ENCODE results near the gene LRRC56. TPM values are rescaled to one million over a fixed set of nuclear protein-coding genes. Genes with fewer than 3 reads are reported as not detected.

Gene LRRC56
- total RNA-seq, 2 donors from 2014 or later: 5.7 to 5.8 TPM

DNA sequence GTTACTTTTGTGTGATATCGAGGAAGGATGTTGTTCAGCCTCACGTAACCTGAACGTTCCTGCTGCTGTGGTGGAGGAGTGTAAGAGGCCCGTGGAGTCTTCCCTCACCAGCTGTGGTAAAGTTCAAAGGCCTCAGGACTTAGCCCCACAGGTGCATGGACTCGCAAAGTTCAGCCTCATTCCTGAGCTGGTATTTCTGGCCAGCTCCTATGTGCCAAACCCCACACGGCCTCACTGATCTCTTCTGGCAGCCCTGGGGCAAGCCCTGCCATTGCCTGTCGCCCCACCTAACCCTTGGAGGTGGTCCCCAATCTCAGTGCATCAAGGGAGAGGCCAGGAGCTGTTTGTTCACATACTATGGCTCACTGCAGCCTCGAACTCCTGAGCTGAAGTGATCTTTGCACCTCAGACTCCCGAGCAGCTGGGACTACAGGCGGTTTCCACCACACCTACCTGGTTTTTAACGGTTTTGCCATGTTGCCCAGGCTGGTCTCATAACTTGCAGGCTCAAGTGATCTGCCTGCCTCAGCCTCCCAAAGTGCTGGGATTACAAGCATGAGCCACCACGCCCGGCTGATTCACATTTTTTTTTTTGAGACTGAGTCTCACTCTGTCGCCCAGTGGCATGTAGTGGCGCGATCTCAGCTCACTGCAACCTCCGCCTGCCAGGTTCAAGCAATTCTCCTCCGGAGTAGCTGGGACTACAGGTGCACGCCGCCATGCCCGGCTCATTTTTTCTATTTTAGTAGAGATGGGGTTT is 41.1 kb downstream of the LRRC56 start:
- Mint-ChIP-seq H3K4me3 (peak overlapping the region; percentile 84), H3K4me1 (peaks cover 44% of the 10 kb centered on the region), H3K27ac (peak overlapping the region; percentile 75), H3K27me3 (no peaks in the 10 kb centered on the region), H3K36me3 (ENCODE audit: low read depth) (no peaks in the 10 kb centered on the region)
- no peaks in the 10 kb centered on the region for H3K9me3 ChIP-seq (ENCODE audit: control insufficient read depth, low read length, poor library complexity, severe bottlenecking)
- DNase-seq: no peak
- no peak for ATAC-seq

DNA sequence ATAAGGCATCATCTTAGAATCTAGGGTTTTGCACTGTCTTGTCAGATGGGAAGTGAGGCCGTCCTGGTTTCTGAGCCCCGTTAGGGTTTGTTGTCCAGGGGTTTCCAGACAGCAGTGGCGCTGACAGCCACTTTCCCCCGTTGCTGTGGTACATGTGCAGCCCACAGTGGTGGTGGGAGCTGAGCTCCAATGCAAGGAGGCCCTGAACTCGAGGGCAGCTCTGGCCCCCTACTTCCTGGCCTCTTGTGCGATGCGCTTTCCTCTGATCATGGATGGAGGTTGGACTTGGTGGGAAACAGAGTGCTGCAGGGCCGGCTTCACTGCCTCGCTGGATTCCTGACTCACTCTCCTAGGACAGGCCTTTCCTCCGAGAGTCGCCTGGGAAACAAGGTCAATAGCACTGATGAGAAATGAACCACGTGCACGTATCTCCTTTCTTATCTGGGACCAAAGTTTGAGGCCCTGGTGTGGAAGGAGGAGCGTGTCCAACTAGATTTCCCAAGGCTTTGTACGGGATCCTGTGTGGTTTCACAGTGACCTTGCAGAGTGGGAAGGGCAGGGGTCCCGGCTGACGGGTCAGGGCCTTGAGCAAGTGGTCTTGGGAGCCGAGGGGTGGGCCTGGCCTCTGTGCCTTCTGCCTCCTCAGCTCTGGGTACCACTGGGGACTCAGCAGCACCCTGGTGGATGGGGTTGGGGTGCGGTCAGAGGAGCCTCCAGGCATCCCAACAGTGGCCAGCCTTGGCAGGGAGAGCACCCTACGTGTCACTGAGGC is 42.7 kb downstream of the LRRC56 start:
- Mint-ChIP-seq H3K4me1 (peaks cover 37% of the 10 kb centered on the region), H3K27ac (no peak overlapping the region), H3K4me3 (peak overlapping the region; percentile 33), H3K36me3 (ENCODE audit: low read depth) (no peaks in the 10 kb centered on the region), H3K27me3 (no peaks in the 10 kb centered on the region)
- DNase-seq (no peak), ATAC-seq (no peak)
- no peaks in the 10 kb centered on the region for H3K9me3 ChIP-seq (ENCODE audit: control insufficient read depth, low read length, poor library complexity, severe bottlenecking)

GRCh38 chr11:581342-581741 is 44.0 kb downstream of the LRRC56 start:
- Mint-ChIP-seq H3K27ac (no peak overlapping the region), H3K27me3 (no peaks in the 10 kb centered on the region), H3K4me1 (peaks cover 36% of the 10 kb centered on the region), H3K4me3 (no peak overlapping the region), H3K36me3 (ENCODE audit: low read depth) (no peaks in the 10 kb centered on the region)
- no peak for DNase-seq
- no peaks in the 10 kb centered on the region for H3K9me3 ChIP-seq (ENCODE audit: control insufficient read depth, low read length, poor library complexity, severe bottlenecking)
- ATAC-seq: no peak

DNA sequence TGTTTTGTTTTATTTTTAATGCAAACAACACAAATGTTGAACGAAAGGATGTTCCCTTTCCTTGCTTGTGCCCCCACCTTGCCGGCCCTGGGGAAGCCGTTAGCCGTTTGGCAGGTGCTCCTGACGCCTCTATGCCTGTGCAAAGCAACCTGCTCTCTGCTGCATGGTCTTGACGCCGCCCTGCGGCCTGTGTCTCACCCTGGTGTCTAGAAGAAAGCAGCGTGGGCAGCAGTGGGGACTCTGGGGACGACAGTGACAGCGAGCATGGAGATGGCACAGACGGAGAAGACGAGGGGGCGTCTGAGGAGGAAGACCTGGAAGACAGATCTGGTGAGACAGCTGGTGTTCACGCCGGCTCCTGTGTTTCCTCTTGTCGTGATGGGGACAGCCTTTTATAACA is 44.4 kb downstream of the LRRC56 start:
- Mint-ChIP-seq H3K27ac (peak overlapping the region; percentile 41), H3K27me3 (no peaks in the 10 kb centered on the region), H3K4me3 (no peak overlapping the region), H3K4me1 (peaks cover 39% of the 10 kb centered on the region), H3K36me3 (ENCODE audit: low read depth) (no peaks in the 10 kb centered on the region)
- H3K9me3 ChIP-seq (ENCODE audit: control insufficient read depth, low read length, poor library complexity, severe bottlenecking): no peaks in the 10 kb centered on the region
- ATAC-seq: no peak
- DNase-seq: no peak

DNA sequence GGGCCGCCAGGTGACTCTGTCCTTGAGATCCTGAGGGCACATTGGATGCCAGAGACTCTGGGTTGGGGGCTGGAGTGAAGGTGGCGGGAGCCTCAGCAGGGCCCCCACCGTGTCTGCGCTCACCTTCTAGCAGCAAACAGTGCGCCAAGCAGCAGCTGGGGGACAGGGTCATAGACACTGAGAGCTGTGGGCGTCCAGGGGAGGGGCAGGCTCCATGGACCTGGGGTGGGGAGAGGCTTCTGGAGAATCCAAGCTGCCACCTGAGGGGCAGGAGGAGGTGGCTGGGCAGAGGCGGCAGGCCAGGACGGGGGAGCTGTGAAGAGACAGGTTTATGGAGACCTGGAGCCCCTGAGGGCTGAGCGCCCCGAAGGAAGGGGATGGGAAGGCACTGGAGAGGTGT is 47.0 kb downstream of the LRRC56 start:
- Mint-ChIP-seq H3K36me3 (ENCODE audit: low read depth) (no peaks in the 10 kb centered on the region), H3K27ac (no peak overlapping the region), H3K27me3 (no peaks in the 10 kb centered on the region), H3K4me1 (peaks cover 35% of the 10 kb centered on the region), H3K4me3 (no peak overlapping the region)
- DNase-seq: no peak
- H3K9me3 ChIP-seq (ENCODE audit: control insufficient read depth, low read length, poor library complexity, severe bottlenecking): no peaks in the 10 kb centered on the region
- ATAC-seq: no peak

DNA sequence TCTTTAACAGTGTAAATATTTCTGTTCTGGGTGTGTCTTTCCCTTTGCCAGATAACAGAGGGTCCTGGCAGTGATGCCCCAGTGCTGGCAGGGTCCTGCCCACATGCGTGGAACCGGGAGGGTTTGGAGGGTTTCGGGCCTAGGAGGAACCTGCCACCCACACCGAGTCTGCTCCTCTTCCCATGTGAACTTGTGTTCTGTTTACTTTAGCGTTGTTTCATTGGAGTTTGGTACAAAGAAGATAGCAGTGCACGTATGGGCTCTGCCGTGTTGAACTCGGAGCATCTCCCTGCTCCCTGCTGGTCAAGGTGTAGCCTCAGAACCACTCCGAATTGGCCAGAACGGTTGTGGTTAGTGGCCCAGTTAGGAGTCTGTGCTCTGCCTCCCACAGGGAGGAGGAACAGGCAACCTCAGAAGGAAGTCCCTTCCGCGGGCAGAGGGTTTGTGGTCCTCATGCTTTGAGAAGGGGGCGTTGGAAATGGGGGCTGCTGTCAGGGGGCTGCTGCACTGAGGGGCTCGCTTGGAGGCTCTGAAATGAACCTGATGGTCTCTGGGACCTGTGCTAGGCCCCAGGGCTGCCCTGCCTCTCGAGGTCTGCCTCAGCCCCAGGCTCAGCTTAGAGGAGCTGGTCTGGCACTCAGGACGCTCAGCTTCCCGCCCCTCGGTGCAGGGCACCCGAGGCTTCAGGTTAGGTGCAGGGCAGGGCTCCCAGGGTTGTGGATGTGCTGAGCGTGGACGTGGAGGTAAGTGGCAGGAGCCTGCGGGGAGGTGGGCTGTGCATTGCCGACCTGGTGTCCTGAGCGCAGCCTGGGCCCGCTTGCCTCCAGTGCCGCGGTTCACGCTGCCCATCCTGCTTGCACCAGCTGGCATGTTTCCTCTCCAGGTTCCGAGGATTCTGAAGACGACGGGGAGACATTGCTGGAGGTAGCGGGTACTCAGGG is 49.3 kb downstream of the LRRC56 start:
- Mint-ChIP-seq H3K4me1 (peaks cover 22% of the 10 kb centered on the region), H3K27me3 (no peaks in the 10 kb centered on the region), H3K36me3 (ENCODE audit: low read depth) (peaks cover 2% of the 10 kb centered on the region), H3K27ac (peak overlapping the region; percentile 94), H3K4me3 (no peak overlapping the region)
- DNase-seq: no peak
- no peaks in the 10 kb centered on the region for H3K9me3 ChIP-seq (ENCODE audit: control insufficient read depth, low read length, poor library complexity, severe bottlenecking)
- ATAC-seq: no peak

DNA sequence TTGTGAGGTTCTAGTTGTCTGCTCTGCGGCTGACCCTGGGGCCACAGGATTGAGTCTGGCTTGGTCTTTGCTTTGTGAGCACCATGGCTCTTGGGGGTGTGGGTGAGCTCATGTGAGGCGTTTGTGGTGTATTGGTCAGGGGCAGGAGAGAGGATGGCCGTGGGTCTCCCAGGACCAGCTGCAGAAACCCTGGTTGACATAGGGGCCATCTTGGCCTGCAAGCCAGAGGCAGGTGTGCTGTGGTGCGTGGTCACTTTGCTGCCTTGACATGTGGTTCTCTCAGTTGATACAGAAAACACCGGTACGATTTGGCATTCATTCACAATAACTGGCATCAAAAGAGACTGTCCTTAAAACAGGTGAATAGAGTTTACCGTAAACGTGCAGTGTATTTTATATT is 50.2 kb downstream of the LRRC56 start:
- peak overlapping the region; percentile 49 for H3K4me3 Mint-ChIP-seq
- H3K27me3 Mint-ChIP-seq: no peaks in the 10 kb centered on the region
- H3K9me3 ChIP-seq (ENCODE audit: control insufficient read depth, low read length, poor library complexity, severe bottlenecking): no peaks in the 10 kb centered on the region
- DNase-seq (no peak), ATAC-seq (peak; percentile 9)
- H3K36me3 Mint-ChIP-seq (ENCODE audit: low read depth): peaks cover 5% of the 10 kb centered on the region
- peaks cover 21% of the 10 kb centered on the region for H3K4me1 Mint-ChIP-seq
- peak overlapping the region; percentile 94 for H3K27ac Mint-ChIP-seq

- Mint-ChIP-seq H3K27me3 (no peaks in the 10 kb centered on the region), H3K27ac (peak overlapping the region; percentile 94), H3K4me3 (peak overlapping the region; percentile 49), H3K4me1 (peaks cover 21% of the 10 kb centered on the region), H3K36me3 (ENCODE audit: low read depth) (peaks cover 5% of the 10 kb centered on the region)
- ATAC-seq (peak; percentile 91), DNase-seq (peak in 1 of 3 donors; percentile 57)
- H3K9me3 ChIP-seq (ENCODE audit: control insufficient read depth, low read length, poor library complexity, severe bottlenecking): no peaks in the 10 kb centered on the region
These were observed 50.7 kb downstream of the LRRC56 start for GRCh38 chr11:587978-588380.

- Mint-ChIP-seq H3K27me3 (no peaks in the 10 kb centered on the region), H3K4me1 (peaks cover 20% of the 10 kb centered on the region), H3K36me3 (ENCODE audit: low read depth) (peaks cover 7% of the 10 kb centered on the region), H3K27ac (no peak overlapping the region), H3K4me3 (no peak overlapping the region)
- DNase-seq: no peak
- no peaks in the 10 kb centered on the region for H3K9me3 ChIP-seq (ENCODE audit: control insufficient read depth, low read length, poor library complexity, severe bottlenecking)
- no peak for ATAC-seq
These were observed 52.5 kb downstream of the LRRC56 start for GRCh38 chr11:589798-590197.

DNA sequence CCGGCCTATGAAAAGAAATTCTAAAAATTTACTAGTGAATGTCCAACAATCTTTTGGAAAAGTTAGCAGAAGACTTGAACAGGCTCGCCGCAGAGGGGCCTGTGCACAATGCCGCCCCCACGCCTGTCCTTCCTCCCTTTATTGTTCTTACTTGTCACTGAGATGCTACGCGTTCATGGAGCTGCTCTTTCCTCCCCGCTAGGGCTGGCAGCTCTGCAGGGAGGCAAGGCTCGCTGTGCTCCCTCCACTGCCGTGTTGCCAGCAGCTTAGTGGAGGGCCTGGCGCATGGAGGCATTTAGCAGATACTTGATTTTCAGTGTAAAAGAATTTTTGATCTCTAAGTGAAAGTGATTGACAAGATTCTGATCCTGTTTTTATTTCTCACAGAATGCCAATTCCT is 53.7 kb downstream of the LRRC56 start:
- Mint-ChIP-seq H3K4me3 (no peak overlapping the region), H3K36me3 (ENCODE audit: low read depth) (peaks cover 7% of the 10 kb centered on the region), H3K27ac (no peak overlapping the region), H3K4me1 (peaks cover 21% of the 10 kb centered on the region), H3K27me3 (no peaks in the 10 kb centered on the region)
- ATAC-seq: no peak
- no peaks in the 10 kb centered on the region for H3K9me3 ChIP-seq (ENCODE audit: control insufficient read depth, low read length, poor library complexity, severe bottlenecking)
- no peak for DNase-seq

DNA sequence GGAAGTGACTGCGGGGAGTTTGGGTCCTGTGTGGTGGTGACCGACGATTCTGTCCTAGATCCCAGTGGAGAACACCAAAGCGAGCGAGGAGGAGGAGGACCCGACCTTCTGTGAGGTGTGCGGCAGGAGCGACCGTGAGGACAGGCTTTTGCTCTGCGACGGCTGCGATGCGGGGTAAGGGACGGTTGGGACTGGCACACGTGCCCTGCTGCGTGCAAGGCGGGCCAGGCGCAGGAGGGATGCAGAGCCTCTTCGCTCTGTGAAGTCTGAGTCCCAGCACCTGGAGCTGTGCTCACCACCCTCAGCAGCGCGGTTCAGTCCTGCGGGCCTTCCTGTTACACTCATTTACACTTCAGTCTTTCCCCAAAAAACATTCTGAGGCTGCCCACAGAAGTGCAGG is 55.2 kb downstream of the LRRC56 start:
- H3K36me3 Mint-ChIP-seq (ENCODE audit: low read depth): peaks cover 7% of the 10 kb centered on the region
- peaks cover 23% of the 10 kb centered on the region for H3K4me1 Mint-ChIP-seq
- no peak for DNase-seq
- H3K4me3 Mint-ChIP-seq: no peak overlapping the region
- no peak overlapping the region for H3K27ac Mint-ChIP-seq
- no peaks in the 10 kb centered on the region for H3K9me3 ChIP-seq (ENCODE audit: control insufficient read depth, low read length, poor library complexity, severe bottlenecking)
- no peak for ATAC-seq
- no peaks in the 10 kb centered on the region for H3K27me3 Mint-ChIP-seq

- no peak for DNase-seq
These were observed 55.6 kb downstream of the LRRC56 start for GRCh38 chr11:592918-593317.

DNA sequence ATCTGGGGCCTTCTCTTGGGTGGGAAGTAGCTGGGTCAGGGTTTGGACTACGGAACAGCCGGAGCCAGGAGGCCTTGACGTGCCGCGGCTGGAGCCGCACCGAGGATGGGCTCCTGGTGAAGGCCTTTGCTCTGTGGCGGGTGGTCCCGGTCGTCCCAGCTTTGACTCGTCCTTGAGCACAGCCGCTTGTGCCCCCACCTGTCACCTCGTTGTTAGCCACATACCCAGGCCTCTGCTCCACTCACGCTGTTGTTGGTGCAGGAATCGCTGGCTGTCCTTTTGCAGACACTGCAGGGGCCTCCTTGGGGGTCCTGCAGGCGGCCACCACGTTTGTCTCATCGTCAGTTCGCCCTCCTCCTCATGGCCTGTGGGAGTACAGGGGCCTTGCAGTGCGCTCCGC is 56.0 kb downstream of the LRRC56 start:
- no peak overlapping the region for H3K4me3 Mint-ChIP-seq
- H3K27me3 Mint-ChIP-seq: no peaks in the 10 kb centered on the region
- peaks cover 15% of the 10 kb centered on the region for H3K4me1 Mint-ChIP-seq
- DNase-seq (no peak), ATAC-seq (no peak)
- H3K36me3 Mint-ChIP-seq (ENCODE audit: low read depth): peaks cover 7% of the 10 kb centered on the region
- H3K9me3 ChIP-seq (ENCODE audit: control insufficient read depth, low read length, poor library complexity, severe bottlenecking): no peaks in the 10 kb centered on the region
- peak overlapping the region; percentile 43 for H3K27ac Mint-ChIP-seq

More at GRCh38 chr11:592918-593317, 55.6 kb downstream of the LRRC56 start:
- Mint-ChIP-seq H3K4me1 (peaks cover 19% of the 10 kb centered on the region), H3K27me3 (no peaks in the 10 kb centered on the region), H3K4me3 (no peak overlapping the region), H3K27ac (peak overlapping the region; percentile 43), H3K36me3 (ENCODE audit: low read depth) (peaks cover 7% of the 10 kb centered on the region)
- H3K9me3 ChIP-seq (ENCODE audit: control insufficient read depth, low read length, poor library complexity, severe bottlenecking): no peaks in the 10 kb centered on the region
- ATAC-seq: no peak

All from T-helper 17 cell (primary cell).